Activated CD8-positive, alpha-beta memory T cell treated with anti-CD3 and anti-CD28 coated beads for 4 hours (primary cell): ENCODE data around the gene PNPLA1.
A peak's percentile ranks its signal among the peaks of the same experiment; 100 is the strongest.

Experiments used
- DNase-seq, 2 donors: peaks; one replicate each; pipeline ENCODE4 v3.0.0-alpha.2; 2020; ENCODE audit warnings: low read depth in 2 of 2

The PNPLA1 gene

DNA sequence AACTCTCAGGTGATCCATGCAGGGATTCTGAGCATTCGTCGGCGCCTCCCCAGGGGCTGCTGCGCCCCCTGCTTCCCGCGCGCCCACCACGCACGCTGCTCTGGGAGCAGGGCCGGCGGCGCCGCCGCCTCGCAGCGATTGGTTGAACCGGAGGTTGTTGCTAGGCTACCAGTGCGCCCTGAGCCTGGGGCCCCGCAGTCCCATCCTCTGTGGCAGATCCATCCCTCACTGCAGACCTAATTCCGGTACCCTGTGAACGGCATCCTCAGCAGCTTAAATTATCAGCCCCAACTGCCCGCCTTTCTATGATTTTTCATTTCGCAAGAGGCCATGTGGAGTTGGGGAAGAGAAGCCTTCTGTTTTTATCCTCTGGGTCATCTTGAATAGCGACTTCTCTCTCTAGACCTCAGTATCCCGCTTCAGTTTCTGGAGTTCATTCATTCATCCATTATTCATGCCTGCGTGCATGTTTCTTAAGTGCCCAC, 15.4 kb downstream of the PNPLA1 start:
- DNase-seq = no peak

DNA sequence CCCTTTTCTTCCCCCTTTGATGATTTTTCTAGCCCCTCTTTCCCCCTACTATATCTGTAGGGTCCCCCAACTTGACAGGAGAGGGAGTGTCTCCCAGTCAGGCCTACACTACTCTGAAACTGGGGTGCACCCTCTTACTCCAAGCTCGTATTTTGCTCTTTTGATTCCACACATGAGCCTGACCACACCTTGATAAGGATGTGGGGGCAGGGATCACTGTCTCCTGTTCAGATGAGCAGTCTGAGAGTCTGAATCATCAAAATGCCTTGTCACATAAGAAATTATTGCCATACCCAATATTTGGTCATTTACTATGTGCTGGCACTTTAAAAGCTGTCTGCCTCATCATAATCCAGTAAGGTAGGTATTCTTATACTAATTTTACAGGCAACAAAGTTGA, 15.9 kb downstream of the PNPLA1 start:
- no peak for DNase-seq

DNA sequence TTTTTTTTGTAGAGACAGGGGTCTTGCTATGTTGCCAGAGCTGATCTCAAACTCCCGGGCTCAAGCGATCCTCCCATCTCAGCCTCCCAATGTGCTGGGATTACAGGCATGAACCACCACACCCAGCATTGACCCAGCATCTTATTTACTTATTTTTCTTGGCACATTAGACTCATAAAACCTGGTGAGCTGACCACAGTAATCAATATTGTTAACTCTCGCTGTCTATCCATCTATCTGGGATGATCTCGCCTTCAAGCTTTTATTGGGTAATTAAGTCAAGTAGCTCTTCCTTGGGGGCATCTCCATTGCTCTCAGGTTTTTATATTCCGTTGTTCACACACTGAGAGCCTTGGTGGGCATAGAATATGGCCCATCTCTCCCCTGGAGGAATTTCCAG, 17.0 kb downstream of the PNPLA1 start:
- no peak for DNase-seq

- no peak for DNase-seq
Measured at GRCh38 chr6:36289281-36289878, 19.5 kb downstream of the PNPLA1 start.

- DNase-seq = no peak
Measured at GRCh38 chr6:36290668-36291620, 21.1 kb downstream of the PNPLA1 start.

GRCh38 chr6:36292170-36292569, 22.3 kb downstream of the PNPLA1 start:
- no peak for DNase-seq

DNA sequence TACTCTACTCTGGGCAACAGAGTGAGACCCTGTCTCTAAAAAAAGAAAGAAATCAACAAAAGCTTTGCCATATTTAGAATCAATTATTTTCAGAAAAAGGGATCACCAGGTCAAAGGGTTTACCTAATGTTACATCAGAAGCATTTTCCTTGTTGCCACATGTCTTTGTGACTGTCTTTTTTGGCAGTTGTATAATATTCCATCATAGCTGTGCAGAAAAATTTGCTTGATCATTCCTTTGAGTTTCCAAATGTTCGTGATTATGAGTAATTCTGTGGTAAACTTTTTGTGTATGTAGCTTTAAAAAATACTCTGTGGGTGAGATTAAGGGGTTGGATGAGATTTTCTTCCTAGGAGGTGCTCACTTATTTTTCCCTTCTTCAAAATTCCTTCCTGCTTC, 26.4 kb downstream of the PNPLA1 start:
- DNase-seq = no peak

DNA sequence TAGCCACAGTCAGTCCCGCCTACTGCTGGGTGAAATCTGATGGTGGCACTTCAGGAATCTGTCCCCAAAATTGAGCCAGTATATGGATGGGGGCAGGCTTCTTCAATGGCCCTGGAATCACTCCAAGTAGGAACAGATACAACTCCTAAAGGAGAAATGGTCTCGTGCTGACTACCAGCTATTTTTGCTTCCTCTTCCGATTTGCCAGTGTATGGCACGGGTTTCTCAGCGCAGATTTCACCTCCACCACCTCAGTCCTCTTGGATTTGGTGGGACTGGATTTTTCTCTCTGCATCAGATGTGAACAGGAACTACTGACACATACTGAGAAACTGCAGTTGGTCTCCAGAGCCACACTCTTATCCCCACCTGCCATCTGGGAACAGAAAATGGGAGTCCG, 27.2 kb downstream of the PNPLA1 start:
- DNase-seq = no peak

DNA sequence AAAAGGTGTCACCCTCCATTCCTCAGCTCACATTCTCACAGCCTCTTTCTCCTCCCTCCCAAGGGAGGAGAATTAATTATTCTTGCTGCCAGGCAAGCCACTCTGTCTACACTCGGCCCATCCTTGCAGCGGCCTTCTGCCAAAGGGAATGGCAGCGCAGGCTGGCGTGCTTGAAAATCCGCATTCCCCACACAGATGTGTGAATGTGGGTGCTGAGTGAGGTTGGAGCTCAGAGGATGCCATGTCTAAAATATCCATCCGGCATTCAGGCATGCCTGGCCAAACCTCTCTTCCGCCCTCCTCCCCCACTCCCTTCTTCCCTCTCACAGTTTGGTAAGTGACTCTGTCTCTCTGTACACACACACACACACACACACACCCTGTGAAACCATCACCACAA, 27.7 kb downstream of the PNPLA1 start:
- DNase-seq = no peak

GRCh38 chr6:36298027-36298426, 28.2 kb downstream of the PNPLA1 start:
- no peak for DNase-seq

DNA sequence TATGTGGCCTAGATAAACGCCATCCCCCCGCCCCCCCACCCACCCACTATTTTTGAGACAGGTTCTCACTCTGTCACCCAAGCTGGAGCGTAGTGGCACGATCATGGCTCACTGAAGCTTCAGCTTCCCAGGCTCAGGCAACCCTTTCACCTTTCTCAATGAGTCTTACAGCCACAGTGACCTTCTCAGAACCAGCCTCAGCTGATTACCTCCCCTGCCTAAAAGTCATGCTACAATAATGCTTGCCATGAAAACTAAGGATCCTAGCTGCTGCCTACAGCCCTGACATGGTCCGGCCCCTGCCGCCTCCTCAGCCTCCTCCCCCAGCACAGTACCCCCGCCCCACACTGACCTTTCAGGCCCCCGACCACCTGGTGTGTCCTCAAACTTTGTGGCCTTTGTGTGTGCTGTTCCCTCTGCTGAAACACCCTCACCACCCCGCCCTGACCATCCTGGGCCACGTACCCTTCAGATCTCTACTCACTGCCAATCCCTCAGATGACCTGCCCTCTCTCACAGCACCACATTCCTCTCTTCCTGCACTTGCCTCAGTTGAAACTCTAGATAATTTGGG, 31.3 kb downstream of the PNPLA1 start:
- DNase-seq = no peak

GRCh38 chr6:36301781-36302180, 31.9 kb downstream of the PNPLA1 start:
- DNase-seq = no peak

GRCh38 chr6:36302227-36302976, 32.5 kb downstream of the PNPLA1 start:
- peak; percentile 82 to 86 for DNase-seq

- no peak for DNase-seq
Measured at GRCh38 chr6:36305885-36306284, 36.0 kb downstream of the PNPLA1 start.

DNA sequence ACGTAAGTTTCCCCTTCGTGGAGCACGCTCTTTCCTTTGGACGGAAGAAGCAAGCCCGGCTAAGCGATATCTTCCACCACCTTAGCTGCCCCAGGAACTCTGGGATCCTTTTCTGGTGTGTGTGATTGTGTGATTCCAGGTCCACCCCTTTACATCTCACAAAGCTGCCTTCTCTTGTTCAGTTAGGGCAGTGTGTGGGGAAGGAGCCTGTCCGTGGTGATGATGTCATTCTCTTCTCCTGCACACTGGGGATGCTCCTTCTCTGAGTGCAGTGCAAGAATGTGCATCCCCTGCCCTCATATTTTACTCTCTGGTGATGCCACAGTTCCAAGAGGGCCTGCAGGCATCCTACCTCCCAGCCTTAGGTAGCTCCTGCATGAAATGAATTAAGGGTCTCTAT, 36.5 kb downstream of the PNPLA1 start:
- no peak for DNase-seq

- DNase-seq = no peak
Measured at GRCh38 chr6:36308514-36308913, 38.7 kb downstream of the PNPLA1 start.

- DNase-seq = no peak
Measured at GRCh38 chr6:36309203-36309602, 39.3 kb downstream of the PNPLA1 start.

DNA sequence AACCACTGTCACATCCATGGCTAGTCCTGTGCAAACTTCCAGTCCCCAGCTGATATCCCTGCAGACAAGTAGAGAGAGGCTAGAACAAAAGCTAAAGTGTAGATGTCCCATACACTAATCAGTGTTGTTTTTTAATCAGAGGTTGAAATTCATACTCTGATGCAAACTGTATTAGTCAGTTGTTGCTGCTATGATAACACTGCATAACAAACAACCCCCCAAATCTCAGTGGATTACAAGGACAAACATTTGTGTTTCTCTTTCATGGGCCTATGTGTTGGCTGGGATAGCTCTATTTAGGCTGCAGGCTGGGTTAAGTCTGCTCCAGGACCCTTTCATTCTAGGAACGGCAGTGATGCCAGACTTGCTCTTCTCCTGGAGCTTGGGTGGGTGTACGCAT, 40.0 kb downstream of the PNPLA1 start:
- no peak for DNase-seq

- no peak for DNase-seq
Measured at GRCh38 chr6:36312854-36313648, 43.2 kb downstream of the PNPLA1 start.

GRCh38 chr6:36313649-36313936, 43.7 kb downstream of the PNPLA1 start:
- DNase-seq = no peak

- DNase-seq = no peak
Measured at GRCh38 chr6:36314221-36315014, 44.6 kb downstream of the PNPLA1 start.
